ENCODE data around the gene BLOC1S3. TPM values are rescaled to one million over a fixed set of nuclear protein-coding genes. Genes with fewer than 3 reads are reported as not detected.

BLOC1S3 gene
- total RNA-seq, 1 donor from 2014 or later = 15.0 TPM

- no peak for DNase-seq (ENCODE audit: low spot score)
These were observed 4.2 kb downstream of the BLOC1S3 start for GRCh38 chr19:45182758-45183157.

- DNase-seq (ENCODE audit: low spot score) = no peak
These were observed 5.5 kb downstream of the BLOC1S3 start for GRCh38 chr19:45184115-45184514.

GRCh38 chr19:45186509-45187334 lies 8.1 kb downstream of the BLOC1S3 start:
- no peak for DNase-seq (ENCODE audit: low spot score)

DNA sequence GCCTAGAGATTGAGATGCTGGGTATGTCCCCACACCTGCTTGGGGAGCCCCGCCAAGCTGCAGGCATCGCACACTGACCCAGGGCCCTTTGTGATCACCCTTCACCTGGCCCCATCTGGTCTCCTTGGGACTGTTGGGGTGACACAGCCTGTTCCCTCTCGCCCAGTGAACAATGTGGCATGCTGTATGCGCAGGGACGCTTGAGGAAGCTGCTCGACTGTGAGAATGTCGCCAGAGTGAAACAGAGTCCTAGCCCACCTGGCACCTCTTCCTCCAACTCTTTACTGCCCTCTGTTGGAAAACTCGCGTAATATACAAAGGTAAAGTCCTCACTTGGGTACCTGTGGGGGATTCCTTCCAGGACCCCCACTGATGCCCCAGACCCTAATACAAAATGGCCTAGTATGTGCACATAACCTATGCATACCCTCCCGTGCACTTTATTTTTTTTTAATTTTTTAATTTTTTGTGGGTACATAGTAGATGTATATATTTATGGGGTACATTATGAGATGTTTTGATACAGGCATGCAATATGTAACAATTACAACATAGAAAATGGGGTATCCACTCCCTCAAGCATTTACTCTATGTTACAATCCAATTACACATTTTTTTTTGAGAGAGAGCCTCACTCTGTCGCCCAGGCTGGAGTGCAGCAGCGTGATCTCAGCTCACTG lies 9.0 kb downstream of the BLOC1S3 start:
- no peak for DNase-seq (ENCODE audit: low spot score)

DNA sequence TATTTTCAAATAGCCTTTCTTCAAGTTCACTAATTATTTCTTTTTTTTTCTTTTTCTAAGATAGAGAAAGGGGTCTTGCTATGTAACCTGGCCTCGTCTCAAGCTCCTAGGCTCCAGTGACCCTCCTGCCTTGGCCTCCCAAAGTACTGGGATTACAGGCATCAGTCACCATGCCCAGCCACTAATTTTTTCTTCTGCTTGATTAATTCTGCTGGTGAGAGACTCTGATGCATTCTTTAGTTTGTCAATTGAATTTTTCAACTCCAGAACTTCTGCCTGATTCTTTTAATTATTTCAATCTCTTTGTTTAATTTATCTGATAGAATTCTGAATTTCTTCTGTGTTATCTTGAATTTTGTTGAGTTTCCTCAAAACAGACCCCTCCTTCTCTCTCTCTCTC lies 11.4 kb downstream of the BLOC1S3 start:
- no peak for DNase-seq (ENCODE audit: low spot score)

- DNase-seq (ENCODE audit: low spot score) = no peak
These were observed 12.8 kb downstream of the BLOC1S3 start for GRCh38 chr19:45191375-45191774.

DNA sequence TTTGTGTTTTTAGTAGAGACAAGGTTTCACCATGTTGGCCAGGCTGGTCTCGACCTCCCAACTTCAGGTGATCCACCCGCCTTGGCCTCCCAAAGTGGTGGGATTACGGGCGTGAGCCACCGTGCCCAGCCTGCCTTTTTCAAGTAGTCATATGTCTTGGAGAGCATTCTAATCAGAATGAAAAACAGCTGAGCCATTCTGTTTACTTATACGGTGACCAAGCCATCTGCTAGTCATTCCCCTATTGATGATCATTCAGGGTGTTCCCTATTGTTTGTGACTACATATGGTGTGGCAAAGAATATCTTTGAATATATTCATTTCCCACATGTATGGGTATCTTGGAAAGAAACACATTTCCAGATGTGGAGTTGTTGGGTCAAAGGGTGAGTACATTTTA lies 17.2 kb downstream of the BLOC1S3 start:
- no peak for DNase-seq (ENCODE audit: low spot score)

- DNase-seq (ENCODE audit: low spot score) = no peak
These were observed 22.0 kb downstream of the BLOC1S3 start for GRCh38 chr19:45200568-45200967.

DNA sequence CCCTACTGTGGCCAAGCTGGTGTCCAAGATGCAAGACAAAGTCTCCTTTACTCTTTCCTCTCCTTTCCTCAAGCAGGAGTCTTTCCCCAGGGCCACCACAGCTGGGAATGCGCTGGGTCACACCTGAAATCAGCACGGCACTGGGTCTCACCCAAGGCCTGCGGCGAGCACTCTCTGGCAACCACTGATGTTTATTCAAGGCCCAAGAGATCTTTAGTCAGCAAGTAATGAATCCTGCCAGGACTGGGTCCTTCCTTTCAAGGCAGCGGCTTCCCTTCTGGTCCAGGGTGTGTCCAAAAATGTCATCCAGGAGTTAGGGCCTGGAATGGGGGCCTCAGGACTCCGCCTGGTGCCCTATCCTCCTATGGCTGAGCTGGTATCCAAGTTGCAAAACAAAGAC lies 24.1 kb downstream of the BLOC1S3 start:
- DNase-seq (ENCODE audit: low spot score) = no peak

GRCh38 chr19:45205810-45206209 lies 27.2 kb downstream of the BLOC1S3 start:
- no peak for DNase-seq (ENCODE audit: low spot score)

GRCh38 chr19:45206328-45206727 lies 27.7 kb downstream of the BLOC1S3 start:
- DNase-seq (ENCODE audit: low spot score) = no peak

DNA sequence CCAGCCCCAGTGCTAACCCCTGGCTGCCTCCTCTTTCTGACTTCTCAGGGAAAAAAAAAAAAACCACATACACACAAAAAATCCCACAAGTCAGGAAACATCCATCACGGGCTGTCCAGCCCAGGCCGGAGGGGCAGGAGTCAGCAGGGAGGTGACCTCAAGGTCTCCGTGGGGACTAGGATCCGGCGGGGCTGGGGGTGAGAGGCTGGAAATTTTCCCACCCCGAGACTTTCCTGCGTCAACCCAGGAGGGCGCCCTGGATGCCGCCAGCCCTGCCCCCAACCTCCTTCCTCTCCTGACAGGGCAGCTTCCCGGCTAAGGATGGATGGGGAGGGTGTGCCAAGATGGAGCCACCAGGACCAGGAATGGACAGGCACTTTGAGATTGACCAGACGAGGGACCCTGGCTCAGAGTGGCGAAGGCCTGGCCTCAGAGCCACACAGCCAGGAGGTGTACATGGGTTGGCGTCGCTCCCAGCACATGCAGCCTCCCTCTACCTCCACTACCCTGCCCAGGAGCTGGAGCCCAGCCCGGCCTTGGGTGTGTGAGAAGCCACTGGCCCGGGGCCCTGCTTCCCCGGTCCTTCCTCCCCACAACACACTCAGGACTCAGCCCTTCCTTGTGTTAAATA lies 33.3 kb downstream of the BLOC1S3 start:
- no peak for DNase-seq (ENCODE audit: low spot score)

GRCh38 chr19:45213031-45213430 lies 34.4 kb downstream of the BLOC1S3 start:
- no peak for DNase-seq (ENCODE audit: low spot score)

DNA sequence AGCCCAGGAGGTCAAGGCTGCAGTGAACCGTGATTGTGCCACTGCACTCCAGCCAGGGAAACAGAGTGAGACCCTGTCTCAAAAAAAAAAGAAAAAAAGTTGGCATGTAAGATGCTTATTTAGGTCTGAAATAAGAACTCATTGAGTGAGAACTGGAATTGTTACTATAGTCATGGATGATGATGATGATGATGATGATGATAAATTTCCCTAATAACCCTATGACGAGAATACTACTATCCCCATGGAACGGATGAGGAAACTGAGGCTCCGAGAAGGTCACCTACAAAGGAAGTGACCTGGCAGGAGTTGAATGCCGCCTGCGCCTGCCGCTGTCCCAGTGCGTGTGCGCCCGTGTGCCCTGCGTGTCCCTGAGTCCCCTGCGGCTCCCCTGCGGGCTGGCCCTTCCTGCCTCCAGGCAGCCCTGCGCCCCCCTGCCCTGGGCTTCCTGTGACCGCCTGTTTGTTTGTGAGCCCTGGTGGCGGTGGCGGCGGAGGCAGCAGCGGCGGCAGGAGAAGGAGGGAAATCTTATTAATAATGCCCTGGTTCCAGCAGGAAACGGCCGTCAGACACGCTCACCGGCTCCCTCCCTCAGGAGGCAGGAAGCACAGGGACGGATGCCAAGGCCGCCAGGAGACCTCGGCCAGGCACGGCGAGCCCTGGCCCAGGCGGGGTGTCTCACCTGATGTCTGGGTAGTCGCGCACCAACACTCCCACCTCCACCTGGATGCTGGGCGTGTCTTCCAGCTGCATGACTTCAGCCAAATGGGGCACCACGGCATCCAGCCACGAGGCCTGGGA lies 37.0 kb downstream of the BLOC1S3 start:
- DNase-seq (ENCODE audit: low spot score) = no peak

DNA sequence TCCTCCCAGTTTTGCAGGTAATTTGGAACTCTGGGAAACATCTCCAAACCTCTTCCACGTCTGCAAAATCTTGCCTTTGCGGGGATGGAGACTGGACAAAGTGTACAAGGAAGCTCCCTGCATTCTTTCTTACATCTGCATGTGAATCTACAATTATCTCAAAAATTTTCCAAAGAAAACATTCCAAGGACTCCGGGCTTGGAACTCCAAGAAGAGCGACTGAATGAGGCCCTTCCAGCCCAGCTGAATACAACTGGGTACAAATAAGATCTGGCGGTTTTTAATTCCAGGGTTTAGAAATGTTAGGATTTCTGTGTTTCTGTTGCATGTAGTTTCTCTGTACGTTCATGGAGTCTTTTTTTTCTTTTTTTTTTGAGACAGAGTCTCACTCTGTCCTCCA lies 38.1 kb downstream of the BLOC1S3 start:
- DNase-seq (ENCODE audit: low spot score) = no peak

- no peak for DNase-seq (ENCODE audit: low spot score)
These were observed 38.8 kb downstream of the BLOC1S3 start for GRCh38 chr19:45217193-45217956.

GRCh38 chr19:45217957-45218334 lies 39.4 kb downstream of the BLOC1S3 start:
- no peak for DNase-seq (ENCODE audit: low spot score)

GRCh38 chr19:45218426-45218825 lies 39.8 kb downstream of the BLOC1S3 start:
- DNase-seq (ENCODE audit: low spot score) = no peak

- DNase-seq (ENCODE audit: low spot score) = no peak
These were observed 40.5 kb downstream of the BLOC1S3 start for GRCh38 chr19:45218911-45219743.

- DNase-seq (ENCODE audit: low spot score) = no peak
These were observed 44.1 kb downstream of the BLOC1S3 start for GRCh38 chr19:45222724-45223123.

Measured in ureter (tissue), 1 donor.